DMS53 (cell line): Measurements from ENCODE around the gene TRHDE.
"Not testable (repeated sequence)": the region's sequence is repeated elsewhere in the genome, so short reads cannot be mapped to it uniquely, and the experiment has no call there.

ENCODE experiments used
- DNase-seq: peaks from one replicate; lab custom pipeline; 2025; lab: John Stamatoyannopoulos, UW

The TRHDE gene

GRCh38 chr12:72631926-72632685, 359.9 kb downstream of the TRHDE start:
- DNase-seq: no peak

- no peak for DNase-seq
These were observed 370.5 kb downstream of the TRHDE start for GRCh38 chr12:72642706-72643105.

- DNase-seq: no peak
These were observed 375.0 kb downstream of the TRHDE start for GRCh38 chr12:72647139-72647538.

DNA sequence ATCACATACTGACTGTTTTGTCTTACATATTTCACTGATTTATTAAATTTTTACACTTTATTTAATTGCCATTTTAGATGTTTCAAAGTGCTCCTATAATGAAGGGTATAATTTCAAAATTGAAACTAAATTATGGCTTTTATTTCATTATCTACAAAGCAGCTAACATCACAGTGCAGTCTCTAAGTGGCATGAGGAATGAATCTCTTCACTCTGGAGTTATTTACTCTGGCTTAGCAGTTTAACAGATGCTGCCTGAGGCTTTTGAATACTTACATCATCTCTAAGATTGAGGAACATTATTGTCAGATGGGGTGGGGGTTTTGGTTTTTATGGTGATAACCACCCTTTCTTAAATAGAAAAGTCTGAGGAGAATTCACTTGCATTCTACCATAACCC, 386.4 kb downstream of the TRHDE start:
- DNase-seq: peak; percentile 13

DNA sequence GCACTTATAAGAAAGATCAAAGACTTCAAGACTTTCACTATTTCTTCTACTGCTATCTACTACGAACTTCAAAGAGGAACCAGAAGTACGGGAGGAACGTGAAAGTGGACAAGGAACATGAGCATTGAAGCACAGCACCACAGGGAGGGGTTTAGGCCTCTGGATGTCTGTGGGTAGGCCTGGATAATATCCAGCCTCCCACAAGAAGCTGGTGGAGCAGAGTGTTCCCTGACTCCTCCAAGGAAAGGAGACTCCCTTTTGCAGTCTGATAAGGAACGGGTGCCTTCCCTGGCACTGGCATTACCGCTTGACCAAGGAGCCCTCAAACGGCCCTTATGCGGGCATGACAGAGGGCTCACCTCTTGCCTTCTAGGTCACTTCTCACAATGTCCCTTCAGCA, 388.0 kb downstream of the TRHDE start:
- DNase-seq: not testable (repeated sequence)

DNA sequence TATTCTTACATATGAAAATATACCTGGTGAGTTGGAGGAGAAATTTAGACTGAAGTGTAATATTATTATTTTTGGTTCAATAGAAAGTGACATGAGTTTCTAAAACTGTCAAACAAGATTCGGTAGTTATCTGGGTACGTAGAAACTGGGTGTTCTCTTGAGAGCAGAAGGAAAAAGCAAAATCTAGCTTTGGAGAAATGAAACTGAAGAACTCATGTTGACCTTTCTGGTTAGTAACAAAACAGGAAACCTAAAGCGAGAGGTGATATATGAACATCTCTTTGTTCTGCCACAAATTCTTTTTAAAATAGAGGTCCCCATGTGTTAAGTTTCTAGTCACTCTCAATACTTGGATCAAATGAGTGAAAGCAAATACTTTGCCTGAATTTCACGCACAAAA, 401.7 kb downstream of the TRHDE start:
- DNase-seq: no peak

DNA sequence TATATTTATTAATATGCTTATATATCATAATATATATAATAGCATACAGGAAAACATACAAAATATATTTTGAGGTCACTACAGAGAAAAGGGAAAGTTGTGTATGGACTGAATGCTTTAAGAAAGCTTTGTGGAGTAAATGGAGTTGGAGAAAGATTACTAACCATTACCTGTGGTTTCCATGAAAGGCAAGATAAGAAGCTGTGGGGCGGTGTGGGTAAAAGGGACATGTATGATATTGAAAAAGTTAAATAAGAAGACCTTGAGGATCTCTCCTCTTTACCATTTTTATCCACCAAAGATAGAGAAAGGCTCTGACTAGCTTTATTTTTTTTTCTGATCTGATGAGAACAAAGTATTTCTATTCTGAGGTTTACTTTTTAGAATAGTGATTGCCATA, 404.4 kb downstream of the TRHDE start:
- DNase-seq: no peak

DNA sequence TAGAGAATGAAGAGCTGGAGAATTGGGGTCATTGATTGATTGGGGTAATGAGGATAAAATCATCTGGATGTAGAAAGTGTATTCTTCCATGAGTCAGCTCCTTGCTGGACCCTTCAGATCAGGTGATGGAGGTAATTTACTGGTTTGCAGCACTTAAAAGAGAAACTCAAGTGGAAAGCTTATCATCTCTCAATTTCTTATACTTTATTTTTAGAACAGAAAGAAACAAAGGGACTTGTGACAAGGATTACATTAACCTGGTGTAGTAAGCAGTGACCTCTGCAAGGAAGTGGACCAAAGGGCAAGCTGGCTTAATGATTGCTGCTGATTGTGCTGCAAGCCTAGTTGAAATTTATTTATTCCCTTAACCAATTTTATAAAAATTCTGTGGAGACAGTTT, 405.0 kb downstream of the TRHDE start:
- DNase-seq: peak; percentile 23

DNA sequence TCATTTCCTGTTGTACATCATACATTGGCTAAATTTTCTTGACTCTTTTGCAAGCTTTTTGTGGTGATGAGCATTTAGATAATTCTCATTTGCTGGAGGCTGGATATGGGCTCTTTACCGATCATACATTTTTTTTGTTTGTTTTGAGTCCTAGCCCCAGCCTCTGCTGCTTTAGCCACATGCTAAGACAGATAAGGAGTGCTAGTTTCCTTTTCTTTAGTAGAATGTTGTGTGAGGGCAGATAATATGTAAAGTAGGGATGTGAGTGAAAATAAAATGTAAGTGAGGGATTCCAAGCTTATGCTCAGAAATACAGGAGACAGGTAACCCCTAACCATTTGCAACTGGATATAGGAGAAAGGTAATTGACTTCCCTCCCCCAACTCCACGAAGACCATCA, 405.7 kb downstream of the TRHDE start:
- no peak for DNase-seq

DNA sequence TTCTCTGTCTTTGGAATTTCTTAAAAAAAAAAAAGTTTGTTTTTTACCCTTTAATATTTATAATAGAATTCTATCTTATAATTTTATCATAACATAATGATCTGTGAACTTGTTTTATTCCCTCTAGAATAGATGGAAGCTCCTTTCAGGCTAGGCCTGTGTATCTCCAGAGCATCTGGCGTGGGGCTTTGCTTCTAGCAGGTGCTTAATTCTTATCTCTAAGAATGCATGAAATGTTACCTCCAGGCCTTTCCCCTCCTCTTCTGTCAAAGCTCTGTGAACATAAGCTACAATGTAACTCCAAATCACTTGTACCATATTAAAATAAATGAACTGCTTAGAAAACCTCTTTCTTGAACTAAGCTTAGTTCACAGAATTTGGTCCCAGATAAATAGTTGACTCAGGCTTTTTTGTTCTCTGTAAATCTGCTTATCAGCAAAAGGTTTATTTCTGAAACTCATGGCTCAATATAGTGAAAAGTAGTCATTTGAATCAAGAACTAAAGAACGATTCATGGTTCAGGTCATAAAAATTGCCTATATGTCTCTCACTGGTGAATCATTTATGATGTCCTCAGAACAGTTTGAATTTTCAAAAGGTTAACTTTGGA, 407.1 kb downstream of the TRHDE start:
- DNase-seq: no peak

DNA sequence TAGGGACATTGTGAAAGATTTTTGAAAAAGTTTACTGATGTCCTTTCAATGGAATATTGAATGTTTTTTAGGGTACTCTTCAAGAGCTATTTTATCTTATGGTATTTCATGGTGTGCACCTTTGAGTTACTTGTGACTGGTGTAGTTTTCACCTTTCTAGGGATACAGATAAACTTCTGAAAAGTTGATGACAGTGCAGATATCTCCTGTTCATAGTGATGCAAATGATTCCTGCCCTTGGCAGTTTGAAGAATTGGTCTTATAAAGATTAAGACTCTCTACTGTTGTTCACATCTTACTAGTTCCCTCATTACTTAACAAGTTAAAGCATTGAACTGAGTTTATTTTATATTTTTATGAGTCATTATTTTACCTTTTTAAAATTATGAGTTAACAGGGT, 408.9 kb downstream of the TRHDE start:
- DNase-seq: no peak

DNA sequence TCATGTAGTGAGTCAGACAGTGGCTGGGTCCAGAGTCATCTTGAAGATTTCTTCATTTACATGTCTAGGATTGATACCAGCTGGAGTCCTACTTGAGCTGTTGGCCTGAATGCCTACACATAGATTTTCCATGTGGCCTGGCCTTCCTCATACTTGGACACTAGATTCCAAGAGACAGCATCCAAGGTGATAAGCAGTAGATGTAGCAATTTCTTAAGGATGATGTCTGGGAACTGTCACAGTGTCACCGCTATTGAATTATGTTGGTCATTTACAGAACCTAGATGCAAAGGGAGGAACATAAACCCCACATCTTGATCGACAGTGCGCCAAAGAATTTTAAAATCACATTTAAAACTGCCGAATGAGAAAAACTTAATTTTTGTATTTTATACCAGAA, 412.3 kb downstream of the TRHDE start:
- no peak for DNase-seq

DNA sequence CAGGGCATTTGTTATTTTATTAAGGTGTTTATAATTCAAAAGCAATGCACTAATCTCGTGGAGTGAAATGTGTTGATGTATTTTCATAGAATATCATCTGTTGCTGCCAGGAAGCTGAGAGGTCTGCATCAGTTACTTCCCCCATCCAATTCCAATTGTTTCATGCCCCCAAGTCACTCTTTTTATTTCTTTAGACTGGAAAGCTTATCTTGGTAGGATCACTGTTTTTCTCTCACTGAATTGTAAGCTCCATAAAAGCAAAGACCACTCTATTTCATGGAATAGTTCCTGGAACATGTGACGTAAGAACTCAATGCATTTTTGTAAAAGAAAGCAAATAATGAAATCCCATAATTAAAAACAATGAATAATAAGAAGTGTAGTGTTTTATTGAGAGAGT, 420.2 kb downstream of the TRHDE start:
- DNase-seq: no peak

GRCh38 chr12:72694193-72694592, 422.0 kb downstream of the TRHDE start:
- DNase-seq: no peak

DNA sequence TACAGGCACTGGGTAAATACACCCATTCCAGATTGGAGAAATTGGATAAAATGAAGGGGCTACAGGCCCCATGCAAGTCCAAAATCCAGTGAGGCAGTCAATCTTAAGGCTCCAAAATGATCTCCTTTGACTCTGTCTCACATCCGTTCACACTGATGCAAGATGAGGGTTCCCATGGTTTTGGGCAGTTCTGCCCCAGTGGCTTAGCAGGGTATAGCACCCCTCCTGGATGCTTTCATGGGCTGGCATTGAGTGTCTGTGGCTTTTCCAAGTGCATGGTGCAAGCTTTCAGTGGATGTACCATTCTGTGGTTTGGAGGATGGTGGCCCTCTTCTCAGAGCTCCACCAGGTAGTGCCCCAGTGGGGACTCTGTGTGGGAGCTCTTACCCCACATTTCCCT, 427.2 kb downstream of the TRHDE start:
- peak; percentile 23 for DNase-seq

GRCh38 chr12:72712025-72712424, 439.9 kb downstream of the TRHDE start:
- not testable (repeated sequence) for DNase-seq

GRCh38 chr12:72716221-72716620, 444.1 kb downstream of the TRHDE start:
- no peak for DNase-seq

DNA sequence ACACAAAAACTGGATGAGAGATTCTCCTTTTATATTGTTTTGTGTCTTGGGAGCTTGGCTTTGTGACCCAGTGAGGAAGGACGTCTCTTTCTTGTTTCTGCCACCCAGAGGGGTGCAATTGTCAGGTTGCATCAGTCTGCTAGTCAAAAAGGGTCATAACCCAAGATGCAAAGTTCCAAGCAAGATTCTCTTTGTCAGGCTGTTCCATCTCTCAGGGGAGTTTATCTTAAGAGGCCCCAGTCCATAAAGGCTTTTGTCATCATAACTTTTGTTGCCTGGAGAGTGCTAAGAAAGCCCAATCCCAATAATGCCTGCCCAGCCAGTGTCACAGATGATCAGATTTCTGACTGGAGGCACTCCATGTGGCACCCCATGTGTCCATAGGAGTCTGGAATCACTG, 444.9 kb downstream of the TRHDE start:
- no peak for DNase-seq
